HG03575 (cell line): ENCODE data around the gene SEC14L5.

Experiments
- ATAC-seq: cut with Tn5 transposase; IDR thresholded peaks from one replicate; pipeline ENCODE4 v1.9.1; 2021; ENCODE audit not compliant: unreplicated experiment, insufficient number of reproducible peaks, low FRiP score; ENCODE audit errors: extremely low read depth

SEC14L5 gene

GRCh38 chr16:5054876-5055865 lies 97.0 kb downstream of the SEC14L5 start:
- ATAC-seq: no peak

GRCh38 chr16:5056352-5056751 lies 98.2 kb downstream of the SEC14L5 start:
- ATAC-seq: no peak

- no peak for ATAC-seq
These were observed 100.3 kb downstream of the SEC14L5 start for GRCh38 chr16:5058476-5058875.

GRCh38 chr16:5059386-5060072 lies 101.4 kb downstream of the SEC14L5 start:
- no peak for ATAC-seq

DNA sequence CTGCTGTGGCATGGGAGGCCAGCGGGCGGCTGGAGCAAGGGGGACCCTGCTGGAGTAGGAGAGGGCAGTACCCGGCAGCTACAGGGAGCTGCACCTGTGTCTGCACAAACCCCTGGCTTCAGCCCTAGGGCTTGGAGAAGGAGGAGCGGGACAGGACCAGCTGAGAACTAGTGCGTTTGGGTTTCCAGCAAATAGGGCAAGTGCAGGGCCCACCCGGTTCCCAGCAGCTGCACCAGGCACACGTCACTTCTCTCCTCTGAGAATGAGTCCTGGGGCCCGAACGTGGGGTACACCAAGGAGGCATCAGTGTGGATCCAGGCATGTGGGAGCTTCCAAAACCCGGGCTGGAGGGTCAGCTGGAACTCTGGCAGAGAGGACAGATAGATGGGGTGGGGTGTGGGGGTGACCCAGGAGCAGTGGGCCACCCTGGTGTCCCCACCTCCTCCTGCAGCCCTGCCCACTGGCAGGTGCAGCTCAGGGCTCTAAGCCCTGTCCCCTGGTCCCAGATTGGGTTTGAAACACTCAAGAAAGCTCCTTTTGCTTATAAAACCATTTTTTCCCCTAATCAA lies 102.0 kb downstream of the SEC14L5 start:
- ATAC-seq: no peak

DNA sequence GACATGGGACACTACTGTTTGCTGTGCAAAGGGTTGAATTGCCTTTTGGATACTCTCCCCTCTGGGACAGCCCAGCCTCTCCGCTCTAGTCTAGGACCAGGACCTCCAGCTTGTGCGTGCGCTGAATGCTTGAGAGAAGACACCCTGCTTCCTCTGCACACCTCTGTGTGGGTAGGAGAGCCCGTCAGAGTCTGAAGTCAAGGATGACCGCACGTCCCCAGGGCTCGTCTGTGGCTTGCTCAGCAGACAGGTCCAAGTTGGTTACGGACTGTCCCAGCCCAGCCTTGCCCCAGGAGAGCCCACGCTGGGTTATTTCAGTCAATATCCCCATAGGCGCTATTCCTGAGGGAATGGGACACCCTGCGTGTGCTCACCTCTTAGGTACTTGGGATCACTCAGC lies 103.9 kb downstream of the SEC14L5 start:
- no peak for ATAC-seq

DNA sequence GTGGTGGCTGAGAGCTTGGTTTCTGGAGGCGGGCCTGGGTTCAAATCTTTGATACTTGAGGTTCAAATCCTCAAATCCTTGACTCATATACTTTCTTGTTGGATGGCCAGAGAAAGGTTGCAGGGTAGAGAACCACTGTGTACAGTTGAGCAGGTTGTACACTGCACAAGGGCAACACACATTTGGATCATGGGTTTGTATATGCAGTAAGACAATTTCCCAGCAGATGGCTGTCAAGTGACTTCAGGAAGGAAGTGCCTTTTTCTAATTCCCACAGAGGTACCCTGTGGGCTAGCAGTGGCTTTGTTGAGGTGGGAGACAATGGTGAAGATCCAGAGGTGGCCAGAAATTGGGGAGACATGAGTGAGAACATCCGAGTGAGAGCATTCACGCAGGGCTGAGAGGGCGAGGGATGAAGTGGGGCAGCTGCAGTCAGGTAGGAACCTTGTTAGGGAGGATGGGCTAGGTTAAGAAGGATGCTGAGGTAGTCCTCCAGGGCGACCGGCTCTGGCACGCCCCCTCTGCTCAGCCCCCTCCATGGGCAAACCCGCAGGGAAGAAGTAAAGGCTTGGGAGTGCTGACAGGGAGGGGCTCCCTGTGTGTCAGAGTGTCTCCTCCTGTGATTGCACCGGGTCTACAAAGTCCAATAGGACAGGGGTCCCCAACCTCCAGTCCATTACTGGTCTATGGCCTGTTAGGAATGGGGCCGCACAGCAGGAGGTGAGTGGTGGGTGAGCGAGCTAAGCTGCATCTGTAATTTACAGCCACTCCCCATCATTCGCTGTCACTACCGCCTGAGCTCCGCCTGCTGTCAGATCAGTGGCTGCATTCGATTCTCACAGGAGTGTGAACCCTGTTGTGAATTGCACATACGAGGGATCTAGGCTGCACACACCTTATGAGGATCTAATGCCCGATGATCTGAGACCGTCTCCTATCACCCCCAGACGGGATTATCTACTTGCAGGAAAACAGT lies 104.9 kb downstream of the SEC14L5 start:
- no peak for ATAC-seq

DNA sequence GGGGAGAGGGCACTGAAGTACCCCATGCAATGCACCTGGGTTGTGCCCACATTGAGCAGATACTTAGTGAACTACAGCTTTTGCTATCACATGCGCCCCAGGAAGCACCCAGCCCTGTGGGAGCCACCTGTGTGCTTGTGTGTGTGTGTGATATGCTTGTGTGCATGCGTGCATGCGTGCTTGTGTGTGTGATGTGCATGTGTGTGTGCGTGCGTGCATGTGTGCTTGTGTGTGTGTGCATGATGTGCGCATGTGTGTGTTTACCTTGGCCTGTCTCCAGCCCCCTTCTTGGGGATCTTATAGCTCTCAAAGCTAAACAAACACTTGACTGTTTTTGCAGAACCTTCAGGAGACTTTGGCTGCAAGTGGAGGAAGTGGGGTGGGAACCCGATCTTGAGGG lies 106.8 kb downstream of the SEC14L5 start:
- ATAC-seq: no peak

DNA sequence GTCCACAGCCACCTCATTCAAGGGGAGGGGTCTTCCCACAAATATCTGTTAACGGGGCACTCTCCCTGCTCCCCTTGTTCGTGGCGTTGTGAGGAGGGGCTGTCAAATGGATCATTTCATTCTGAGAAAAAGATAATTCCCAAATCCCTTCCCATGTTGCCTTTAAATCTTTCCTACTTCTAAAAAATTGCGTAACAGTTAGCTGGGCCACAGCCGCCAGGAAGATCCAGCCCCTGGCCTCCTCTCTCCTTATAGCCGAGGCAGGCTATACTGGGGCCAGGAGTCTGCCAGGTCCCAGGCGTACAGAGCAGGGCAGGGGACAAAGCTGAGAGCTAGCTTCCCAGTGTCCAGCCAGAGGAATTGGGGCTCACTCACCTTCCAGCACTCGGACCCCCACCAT lies 107.2 kb downstream of the SEC14L5 start:
- ATAC-seq: no peak

- no peak for ATAC-seq
These were observed 107.7 kb downstream of the SEC14L5 start, which contains the start of gene C16orf89 for GRCh38 chr16:5065813-5066212. Gene C16orf89, minus strand, starts transcription at chr16:5065956. Its CDS starts 48 bp downstream, at chr16:5065908.

GRCh38 chr16:5066511-5066910 lies 108.4 kb downstream of the SEC14L5 start:
- no peak for ATAC-seq
